NCI-H1436 (cell line): ENCODE results near the gene EMP1.

ENCODE experiments used
- DNase-seq: peaks from one replicate; lab custom pipeline; 2025; lab: John Stamatoyannopoulos, UW

Gene EMP1

GRCh38 chr12:13173012-13173932 is 23.3 kb upstream of the EMP1 start:
- DNase-seq: no peak

GRCh38 chr12:13175499-13175898 is 21.0 kb upstream of the EMP1 start:
- DNase-seq: no peak

GRCh38 chr12:13176256-13176655 is 20.3 kb upstream of the EMP1 start:
- DNase-seq: no peak

- DNase-seq: no peak
Observed at GRCh38 chr12:13177373-13177772, 19.2 kb upstream of the EMP1 start.

GRCh38 chr12:13177906-13178305 is 18.6 kb upstream of the EMP1 start:
- DNase-seq: no peak

- no peak for DNase-seq
Observed at GRCh38 chr12:13178568-13179210, 17.8 kb upstream of the EMP1 start.

GRCh38 chr12:13179211-13180074 is 17.1 kb upstream of the EMP1 start:
- no peak for DNase-seq

- DNase-seq: no peak
Observed at GRCh38 chr12:13181375-13182070, 15.0 kb upstream of the EMP1 start.

- no peak for DNase-seq
Observed at GRCh38 chr12:13182881-13183280, 13.6 kb upstream of the EMP1 start.

- no peak for DNase-seq
Observed at GRCh38 chr12:13183620-13184019, 12.9 kb upstream of the EMP1 start.

- DNase-seq: no peak
Observed at GRCh38 chr12:13186302-13186701, 10.2 kb upstream of the EMP1 start.

- DNase-seq: no peak
Observed at GRCh38 chr12:13187399-13187798, 9.1 kb upstream of the EMP1 start.

- DNase-seq: no peak
Observed at GRCh38 chr12:13189264-13189663, 7.3 kb upstream of the EMP1 start.

GRCh38 chr12:13190275-13190674 is 6.3 kb upstream of the EMP1 start:
- no peak for DNase-seq

- no peak for DNase-seq
Observed at GRCh38 chr12:13192719-13193118, 3.8 kb upstream of the EMP1 start.

GRCh38 chr12:13193505-13194231 is 2.9 kb upstream of the EMP1 start:
- no peak for DNase-seq

- no peak for DNase-seq
Observed at GRCh38 chr12:13194401-13195110, 2.0 kb upstream of the EMP1 start.

- DNase-seq: no peak
Observed at GRCh38 chr12:13195250-13195649, 1.3 kb upstream of the EMP1 start.

- no peak for DNase-seq
Observed at GRCh38 chr12:13195785-13196129, 769 bp upstream of the EMP1 start.

GRCh38 chr12:13197032-13197431 is 506 bp downstream of the EMP1 start:
- DNase-seq: no peak
